Parathyroid adenoma (tissue), 2 donors: ENCODE data around the gene SERTAD2.

Source experiments
- H2AFZ ChIP-seq: fragments of 300-600 bp; sonication (generic); one replicate; pipeline ENCODE4 v1.7.0; 2017; ENCODE audit warnings: antibody characterized with exemption, mild to moderate bottlenecking
- H3K27ac ChIP-seq: fragments of 300-600 bp; sonication (generic); one replicate; pipeline ENCODE4 v1.7.0; 2017
- H3K27me3 ChIP-seq: fragments of 300-600 bp; sonication (generic); one replicate; pipeline ENCODE4 v1.7.0; 2017; ENCODE audit warnings: low read length; ENCODE audit not compliant: control insufficient read depth, insufficient read depth
- H3K36me3 ChIP-seq: fragments of 300-600 bp; sonication (generic); one replicate; pipeline ENCODE4 v1.7.0; 2017; ENCODE audit warnings: low read length; ENCODE audit not compliant: control insufficient read depth, insufficient read depth
- H3K4me1 ChIP-seq: fragments of 300-600 bp; sonication (generic); one replicate; pipeline ENCODE4 v1.7.0; 2017; ENCODE audit warnings: control low read depth
- H3K4me2 ChIP-seq: fragments of 300-600 bp; sonication (generic); one replicate; pipeline ENCODE4 v1.7.0; 2017; ENCODE audit warnings: low read length
- H3K4me3 ChIP-seq: fragments of 300-600 bp; sonication (generic); one replicate; pipeline ENCODE4 v1.7.0; 2017; ENCODE audit warnings: low read depth, low read length
- H3K79me2 ChIP-seq: fragments of 300-600 bp; sonication (generic); one replicate; pipeline ENCODE4 v1.7.0; 2017; ENCODE audit warnings: control low read depth
- H3K9ac ChIP-seq: fragments of 300-600 bp; sonication (generic); one replicate; pipeline ENCODE4 v1.7.0; 2017; ENCODE audit warnings: mild to moderate bottlenecking
- H3K9me3 ChIP-seq: fragments of 300-600 bp; sonication (generic); one replicate; pipeline ENCODE4 v1.7.0; 2017; ENCODE audit warnings: low read length; ENCODE audit not compliant: control insufficient read depth
- CTCF ChIP-seq: fragments of 300-600 bp; sonication (generic); IDR thresholded peaks from one replicate; pipeline ENCODE4 v1.7.0; 2017; ENCODE audit warnings: antibody characterized with exemption, mild to moderate bottlenecking
- donor health status: primary hyperparathyroidism.

SERTAD2 gene

GRCh38 chr2:64624862-64625261 is 28.9 kb downstream of the SERTAD2 start:
- H3K4me1 ChIP-seq, result no peaks in the 10 kb centered on the region
- no peak overlapping the region for H3K4me3 ChIP-seq
- no peaks in the 10 kb centered on the region for H3K79me2 ChIP-seq
- no peaks in the 10 kb centered on the region for H3K27me3 ChIP-seq
- no peak overlapping the region for H3K9ac ChIP-seq
- TF ChIP-seq CTCF, result no peak
- no peak overlapping the region for H2AFZ ChIP-seq
- no peaks in the 10 kb centered on the region for H3K36me3 ChIP-seq
- H3K9me3 ChIP-seq, result no peaks in the 10 kb centered on the region
- no peak overlapping the region for H3K4me2 ChIP-seq
- no peak overlapping the region for H3K27ac ChIP-seq

- no peaks in the 10 kb centered on the region for H3K9me3 ChIP-seq
- no peak overlapping the region for H3K27ac ChIP-seq
- H2AFZ ChIP-seq, result no peak overlapping the region
- no peaks in the 10 kb centered on the region for H3K4me1 ChIP-seq
- TF ChIP-seq CTCF, result no peak
- no peak overlapping the region for H3K4me2 ChIP-seq
- H3K9ac ChIP-seq, result no peak overlapping the region
- H3K79me2 ChIP-seq, result no peaks in the 10 kb centered on the region
- H3K27me3 ChIP-seq, result no peaks in the 10 kb centered on the region
- no peak overlapping the region for H3K4me3 ChIP-seq
- no peaks in the 10 kb centered on the region for H3K36me3 ChIP-seq
Measured at GRCh38 chr2:64624108-64624610, 29.6 kb downstream of the SERTAD2 start.

- Histone ChIP-seq H3K79me2 (no peaks in the 10 kb centered on the region), H3K36me3 (no peaks in the 10 kb centered on the region), H2AFZ (no peak overlapping the region), H3K9ac (no peak overlapping the region), H3K4me3 (no peak overlapping the region), H3K4me1 (no peaks in the 10 kb centered on the region), H3K27me3 (no peaks in the 10 kb centered on the region), H3K27ac (no peak overlapping the region), H3K4me2 (no peak overlapping the region), H3K9me3 (no peaks in the 10 kb centered on the region)
- no peak for TF ChIP-seq CTCF
Measured at GRCh38 chr2:64623242-64623850, 30.4 kb downstream of the SERTAD2 start.

- no peak overlapping the region for H3K4me2 ChIP-seq
- H3K4me1 ChIP-seq, result no peaks in the 10 kb centered on the region
- H3K9ac ChIP-seq, result no peak overlapping the region
- H2AFZ ChIP-seq, result no peak overlapping the region
- no peaks in the 10 kb centered on the region for H3K27me3 ChIP-seq
- H3K9me3 ChIP-seq, result no peaks in the 10 kb centered on the region
- no peak overlapping the region for H3K27ac ChIP-seq
- H3K79me2 ChIP-seq, result no peaks in the 10 kb centered on the region
- H3K4me3 ChIP-seq, result no peak overlapping the region
- TF ChIP-seq CTCF, result no peak
- H3K36me3 ChIP-seq, result no peaks in the 10 kb centered on the region
Measured at GRCh38 chr2:64622443-64623241, 31.1 kb downstream of the SERTAD2 start.
